Neural crest cell (in vitro differentiated cells): ENCODE measurements around the gene TBL3. TPM values are rescaled to one million over a fixed set of nuclear protein-coding genes. Genes with fewer than 3 reads are reported as not detected.

Experiments used
- DNase-seq: peaks from one replicate; pipeline ENCODE4 v3.0.0; 2021; ENCODE audit warnings: low read depth, mixed read lengths, low spot score
- H3K27ac Mint-ChIP-seq: one replicate; pipeline ENCODE4 v1.8.0; 2021; ENCODE audit warnings: mild to moderate bottlenecking, mixed read lengths; ENCODE audit not compliant: unreplicated experiment
- H3K27me3 Mint-ChIP-seq: 2 replicates; pipeline ENCODE4 v1.8.0; 2021; ENCODE audit warnings: low read depth, mild to moderate bottlenecking, mixed read lengths
- H3K36me3 Mint-ChIP-seq: 2 replicates; pipeline ENCODE4 v1.8.0; 2021; ENCODE audit warnings: low read depth, mild to moderate bottlenecking, mixed read lengths
- H3K4me1 Mint-ChIP-seq: 2 replicates; pipeline ENCODE4 v1.8.0; 2021; ENCODE audit warnings: mixed read lengths
- H3K4me3 Mint-ChIP-seq: one replicate; pipeline ENCODE4 v1.8.0; 2021; ENCODE audit warnings: mild to moderate bottlenecking, mixed read lengths
- H3K9me3 Mint-ChIP-seq: 2 replicates; pipeline ENCODE4 v1.8.0; 2021; ENCODE audit warnings: mixed read lengths
- total RNA-seq: library from RNA; stranded (reverse); gene quantifications from 2 replicates; pipeline ENCODE4 v1.2.1, GENCODE V29; 2021
- TF ChIP-seq, protein P1 (sequence below): fragments of 200-600 bp; sonication (generic); conservative IDR thresholded peaks from 2 replicates; pipeline ENCODE4 v1.5.0; 2021; ENCODE audit warnings: antibody characterized with exemption, mild to moderate bottlenecking

The TBL3 gene
- total RNA-seq, 1 donor from 2014 or later, result 39.6 TPM

DNA sequence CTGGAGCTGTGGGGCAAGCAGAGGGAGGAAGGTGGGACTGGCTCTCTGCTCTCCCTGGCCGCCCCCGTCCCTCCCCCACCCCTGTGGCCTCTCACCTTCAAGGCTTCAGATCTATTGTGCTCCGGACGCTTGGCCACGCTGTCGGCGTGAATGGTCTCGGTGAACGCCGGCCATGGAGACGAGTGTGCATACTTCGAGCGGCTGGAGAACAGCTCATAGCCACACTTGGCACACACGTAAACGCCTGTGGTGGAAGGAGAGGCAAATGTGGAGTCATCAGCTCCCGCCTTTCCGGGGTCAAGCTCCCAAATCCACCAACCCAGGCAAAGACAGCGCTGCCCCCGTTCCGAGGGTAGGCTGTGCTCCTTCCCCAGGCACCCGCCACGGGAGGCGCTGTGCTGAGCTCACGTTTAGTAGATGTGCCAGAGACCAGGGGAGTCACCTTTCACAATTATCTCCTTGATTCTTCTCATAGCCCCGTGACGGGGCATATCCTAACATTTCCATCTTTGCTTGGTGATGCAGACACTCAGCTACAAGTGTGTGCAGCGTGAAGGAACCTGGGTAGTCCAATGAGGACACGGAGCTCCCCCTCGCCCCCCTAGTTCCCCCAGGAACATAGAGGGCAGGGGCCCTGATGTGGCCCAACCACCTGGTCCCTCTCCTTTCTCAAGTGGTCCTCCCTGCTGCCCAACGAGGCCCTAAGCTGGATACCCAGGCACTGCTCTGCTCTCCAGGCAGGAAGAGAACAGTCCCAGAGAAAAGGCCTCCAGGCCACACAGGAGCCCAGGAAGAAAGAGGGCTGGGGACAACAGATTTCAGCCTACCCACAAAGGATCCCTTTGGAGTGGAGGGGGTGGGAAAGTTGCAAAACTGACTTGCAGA lies 30.4 kb upstream of the TBL3 start:
- Mint-ChIP-seq H3K27me3 (no peaks in the 10 kb centered on the region), H3K4me1 (peaks cover 14% of the 10 kb centered on the region), H3K27ac (no peak overlapping the region), H3K9me3 (no peaks in the 10 kb centered on the region), H3K36me3 (no peaks in the 10 kb centered on the region), H3K4me3 (peak overlapping the region; percentile 90)
- no peak for DNase-seq
- TF ChIP-seq, protein P1, sequence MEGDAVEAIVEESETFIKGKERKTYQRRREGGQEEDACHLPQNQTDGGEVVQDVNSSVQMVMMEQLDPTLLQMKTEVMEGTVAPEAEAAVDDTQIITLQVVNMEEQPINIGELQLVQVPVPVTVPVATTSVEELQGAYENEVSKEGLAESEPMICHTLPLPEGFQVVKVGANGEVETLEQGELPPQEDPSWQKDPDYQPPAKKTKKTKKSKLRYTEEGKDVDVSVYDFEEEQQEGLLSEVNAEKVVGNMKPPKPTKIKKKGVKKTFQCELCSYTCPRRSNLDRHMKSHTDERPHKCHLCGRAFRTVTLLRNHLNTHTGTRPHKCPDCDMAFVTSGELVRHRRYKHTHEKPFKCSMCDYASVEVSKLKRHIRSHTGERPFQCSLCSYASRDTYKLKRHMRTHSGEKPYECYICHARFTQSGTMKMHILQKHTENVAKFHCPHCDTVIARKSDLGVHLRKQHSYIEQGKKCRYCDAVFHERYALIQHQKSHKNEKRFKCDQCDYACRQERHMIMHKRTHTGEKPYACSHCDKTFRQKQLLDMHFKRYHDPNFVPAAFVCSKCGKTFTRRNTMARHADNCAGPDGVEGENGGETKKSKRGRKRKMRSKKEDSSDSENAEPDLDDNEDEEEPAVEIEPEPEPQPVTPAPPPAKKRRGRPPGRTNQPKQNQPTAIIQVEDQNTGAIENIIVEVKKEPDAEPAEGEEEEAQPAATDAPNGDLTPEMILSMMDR, result peak; percentile 14

DNA sequence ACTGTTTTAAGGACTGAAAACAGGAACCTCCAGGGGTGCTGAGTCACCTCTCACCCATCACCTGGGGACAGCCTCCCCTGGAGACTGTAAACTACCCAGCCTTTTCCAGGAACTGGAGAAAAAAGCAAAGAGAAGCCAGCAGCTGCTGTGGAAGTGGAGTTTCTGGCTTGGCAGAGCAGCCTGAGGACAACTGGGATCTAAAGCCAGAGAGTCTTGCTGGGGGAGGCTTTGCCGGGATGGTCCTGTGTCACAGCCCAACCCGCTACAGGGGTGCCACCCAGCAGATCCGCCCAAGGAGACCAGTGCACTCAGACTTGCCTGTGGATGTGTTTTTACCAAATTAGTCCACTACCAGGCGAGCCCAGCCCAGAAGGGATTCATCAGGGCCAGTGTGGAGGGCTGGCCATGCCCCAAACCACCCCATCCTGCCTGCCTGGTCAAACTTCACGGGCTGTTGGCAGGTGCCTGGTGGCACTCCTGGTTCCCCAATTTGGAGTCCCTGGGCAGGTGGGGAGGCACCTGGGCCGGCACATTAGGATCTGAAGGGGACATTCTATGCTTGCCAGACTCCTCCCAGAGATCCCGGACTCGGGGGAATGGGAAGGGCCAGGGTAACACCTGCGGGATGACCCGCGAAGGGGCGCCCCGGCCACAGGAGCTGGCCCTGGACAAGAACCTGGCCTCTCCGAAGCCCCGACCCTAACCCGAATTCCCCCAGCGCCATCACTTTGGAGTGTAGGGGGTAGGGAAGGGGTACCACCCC lies 29.6 kb upstream of the TBL3 start:
- H3K36me3 Mint-ChIP-seq, result no peaks in the 10 kb centered on the region
- H3K4me3 Mint-ChIP-seq, result peak overlapping the region; percentile 90
- DNase-seq, result no peak
- no peaks in the 10 kb centered on the region for H3K9me3 Mint-ChIP-seq
- peaks cover 14% of the 10 kb centered on the region for H3K4me1 Mint-ChIP-seq
- no peak overlapping the region for H3K27ac Mint-ChIP-seq
- TF ChIP-seq, protein P1, result no peak
- H3K27me3 Mint-ChIP-seq, result no peaks in the 10 kb centered on the region

DNA sequence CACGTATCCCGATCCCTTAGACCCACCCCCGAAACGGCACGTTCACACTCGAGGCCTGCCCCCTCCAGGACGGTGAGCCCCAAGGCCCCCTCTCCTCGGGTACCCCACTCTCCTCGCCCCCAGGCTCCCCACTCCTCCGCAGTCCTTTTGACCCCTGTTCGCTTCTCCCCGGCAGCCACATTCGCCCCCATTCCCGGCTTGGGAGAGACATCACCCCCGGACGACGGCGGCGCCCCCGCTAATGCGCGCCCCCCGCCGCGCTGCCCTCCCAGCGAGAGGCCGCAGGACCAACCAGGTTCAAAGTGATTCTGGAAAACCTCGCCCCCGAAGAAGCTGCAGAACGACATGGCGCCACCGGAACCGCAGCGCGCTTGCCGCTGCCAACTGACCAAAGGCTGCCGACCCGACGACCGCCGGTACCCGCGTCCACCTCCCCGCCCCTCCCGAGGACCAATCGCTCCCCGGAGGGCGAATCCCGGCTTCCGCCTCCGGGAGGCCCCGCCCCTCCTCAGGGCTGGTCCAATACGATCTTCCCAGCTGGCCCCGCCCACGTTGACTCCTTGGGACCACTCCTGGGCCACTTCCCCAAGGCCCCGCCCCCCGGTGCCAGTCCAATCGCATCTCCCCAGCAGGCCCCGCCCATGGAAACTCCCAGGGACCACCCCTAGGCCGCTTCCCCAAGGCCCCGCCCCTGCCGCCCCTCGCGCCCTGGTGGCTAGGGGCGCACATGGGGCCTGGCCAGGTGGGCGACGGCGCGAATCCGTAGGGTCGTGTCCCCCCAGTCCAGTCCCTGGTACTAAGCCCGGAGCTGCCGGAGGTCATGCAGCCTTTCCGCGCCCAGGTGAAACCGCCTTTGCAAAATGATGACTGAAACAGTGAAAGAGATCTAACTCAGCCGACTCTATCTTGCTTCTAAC lies 28.8 kb upstream of the TBL3 start, which contains the start of gene MSRB1:
Gene MSRB1, minus strand, starts transcription at position 390 of the 917 bp plus-strand sequence. Its CDS starts 43 bp downstream, at position 347.
- TF ChIP-seq, protein P1, result no peak
- peak within 1 kb of the TSS; percentile 92 for H3K27ac Mint-ChIP-seq
- H3K27me3 Mint-ChIP-seq, result no peaks in the 10 kb centered on the region
- peak; percentile 100 for DNase-seq
- H3K4me3 Mint-ChIP-seq, result peak within 1 kb of the TSS; percentile 90
- no peaks in the 10 kb centered on the region for H3K36me3 Mint-ChIP-seq
- H3K4me1 Mint-ChIP-seq, result peaks cover 14% of the 10 kb centered on the region
- H3K9me3 Mint-ChIP-seq, result no peaks in the 10 kb centered on the region

DNA sequence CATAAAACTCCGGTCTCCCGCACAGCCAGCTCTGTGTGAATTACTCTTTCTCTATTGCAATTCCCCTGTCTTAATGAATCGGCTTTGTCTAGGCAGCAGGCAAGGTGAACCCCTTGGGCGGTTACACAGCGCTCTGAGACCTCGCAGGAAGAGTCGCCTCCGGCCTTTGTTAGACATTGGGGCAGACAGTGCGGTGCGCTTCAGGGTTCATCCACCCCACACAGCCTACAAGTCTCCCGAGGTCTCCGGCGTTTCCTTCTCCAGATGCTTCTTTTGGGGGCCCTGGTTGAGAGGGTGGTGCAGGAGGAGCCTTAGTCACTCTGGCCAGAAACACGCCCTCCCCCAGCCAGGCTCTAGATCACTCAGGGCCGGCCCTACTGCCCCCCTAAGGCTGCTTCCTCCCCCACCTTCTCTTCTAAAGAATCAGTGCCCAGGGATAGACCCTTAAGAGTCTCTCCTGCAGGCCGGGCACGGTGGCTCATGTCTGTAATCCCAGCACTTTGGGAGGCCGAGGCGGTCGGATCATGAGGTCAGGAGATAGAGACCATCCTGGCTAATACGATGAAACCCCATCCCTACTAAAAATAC lies 27.1 kb upstream of the TBL3 start:
- peak overlapping the region; percentile 90 for H3K4me3 Mint-ChIP-seq
- H3K9me3 Mint-ChIP-seq, result no peaks in the 10 kb centered on the region
- no peaks in the 10 kb centered on the region for H3K27me3 Mint-ChIP-seq
- TF ChIP-seq, protein P1, result no peak
- no peaks in the 10 kb centered on the region for H3K36me3 Mint-ChIP-seq
- H3K4me1 Mint-ChIP-seq, result peaks cover 14% of the 10 kb centered on the region
- no peak overlapping the region for H3K27ac Mint-ChIP-seq
- DNase-seq, result no peak
